CD4-positive, alpha-beta T cell treated with Interleukin-6 for 4 hours (primary cell): ENCODE results near the gene LRSAM1.

Source experiments
- DNase-seq: peaks from one replicate; pipeline ENCODE4 v3.0.0-alpha.2; 2020; ENCODE audit warnings: mixed read lengths

LRSAM1 gene

DNA sequence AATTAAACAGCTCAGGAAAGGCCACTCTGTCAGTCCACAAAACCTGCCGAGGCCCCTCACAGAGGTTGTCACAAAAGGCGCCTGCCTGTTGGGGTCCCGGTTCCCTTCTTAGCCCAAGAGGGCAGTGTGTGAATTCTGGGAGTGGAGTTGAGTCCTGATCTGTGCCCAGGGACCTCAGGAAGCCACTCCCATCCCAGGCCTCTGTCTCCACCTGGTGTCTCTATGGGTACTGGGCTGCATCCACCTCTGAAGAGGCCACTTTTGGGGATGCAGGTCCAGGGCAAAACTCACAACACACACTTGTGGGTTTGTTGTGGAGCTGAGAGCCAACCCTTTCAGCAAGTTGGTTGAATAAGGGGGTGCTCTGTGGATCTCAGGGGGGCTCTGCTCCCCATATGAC, 86.5 kb downstream of the LRSAM1 start:
- no peak for DNase-seq

DNA sequence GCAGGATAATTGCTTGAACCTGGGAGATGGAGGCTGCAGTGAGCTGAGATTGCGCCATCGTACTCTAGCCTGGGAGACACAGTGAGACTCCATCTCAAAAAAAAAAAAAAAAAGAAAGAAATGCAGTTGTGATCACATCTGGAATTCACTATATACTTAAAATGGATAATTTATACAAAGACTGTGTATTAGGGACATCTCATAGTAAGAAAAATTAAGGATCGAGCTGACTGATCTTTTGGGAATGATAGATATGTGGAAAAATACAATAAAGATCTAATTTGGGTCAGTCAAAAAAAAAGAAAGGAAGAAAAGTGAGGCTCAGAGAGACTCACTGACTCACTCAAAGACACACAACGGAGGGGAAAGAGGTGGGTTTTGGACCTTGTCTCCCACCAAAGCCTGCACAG, 87.5 kb downstream of the LRSAM1 start:
- DNase-seq: no peak

DNA sequence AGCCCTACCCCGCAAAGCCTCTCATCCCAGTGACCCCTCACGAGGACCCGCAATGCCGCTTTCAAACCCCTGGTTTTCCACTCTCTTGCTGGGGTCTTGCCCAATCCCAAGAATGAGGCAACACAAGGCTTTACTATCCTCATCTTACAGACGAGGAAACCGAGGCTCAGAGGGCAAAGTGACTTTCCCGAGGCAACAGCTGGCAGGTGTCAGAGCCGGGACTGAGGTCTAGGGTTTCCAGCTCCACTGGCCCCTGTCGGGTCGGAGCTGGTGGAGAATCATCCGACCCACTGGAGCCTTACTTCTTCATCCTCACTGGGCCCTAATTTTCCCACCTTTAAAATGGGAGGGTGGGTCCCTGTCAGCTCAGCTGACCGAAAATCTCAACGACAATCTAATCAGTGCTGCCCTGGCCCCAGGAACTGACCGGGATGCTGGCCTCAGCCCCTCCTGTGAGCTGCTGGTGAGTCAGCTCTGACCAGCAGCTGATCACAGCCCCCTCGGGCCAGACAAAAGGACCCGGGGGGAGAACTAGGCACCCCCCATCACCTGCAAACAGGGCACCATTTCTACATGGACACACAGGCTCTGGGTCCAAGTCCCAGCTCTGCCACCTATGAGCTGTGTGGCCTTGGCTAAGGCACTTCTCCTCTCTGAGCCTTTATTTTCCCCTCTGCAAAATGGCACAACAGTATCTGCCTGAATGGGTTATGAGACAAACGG, 88.1 kb downstream of the LRSAM1 start:
- no peak for DNase-seq

DNA sequence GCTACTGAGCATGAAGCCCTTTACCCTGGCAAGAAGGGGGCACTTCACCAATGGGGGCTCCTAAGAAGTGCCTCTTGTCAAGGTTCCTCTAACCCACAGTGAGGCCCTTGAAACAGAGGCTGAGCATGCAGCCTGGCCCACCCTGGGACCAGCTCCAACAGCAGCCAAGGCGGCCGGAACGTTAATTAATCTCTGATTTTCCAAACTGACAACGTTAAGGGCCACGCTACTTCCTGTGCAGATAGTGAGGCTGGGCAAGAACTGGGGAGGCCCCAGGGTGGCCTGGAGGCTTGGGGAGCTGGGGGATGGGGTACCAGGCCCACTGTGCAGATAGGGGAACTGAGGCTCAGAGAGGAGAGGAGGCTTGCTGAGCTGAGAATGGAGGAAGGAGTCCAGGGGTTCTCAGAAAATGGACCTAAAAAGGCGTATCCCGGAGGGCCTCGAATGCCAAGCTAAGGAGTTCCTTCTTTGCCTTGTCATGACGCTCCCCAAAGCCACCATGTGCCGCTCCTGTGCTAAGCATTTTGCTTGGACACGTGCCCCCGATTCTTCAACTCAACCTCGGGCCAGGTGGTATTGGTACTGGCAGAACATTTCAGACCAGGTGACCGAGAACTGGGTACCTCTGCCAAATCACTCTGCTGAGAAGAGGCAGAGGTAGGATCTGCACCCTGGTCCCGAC, 88.8 kb downstream of the LRSAM1 start:
- no peak for DNase-seq

DNA sequence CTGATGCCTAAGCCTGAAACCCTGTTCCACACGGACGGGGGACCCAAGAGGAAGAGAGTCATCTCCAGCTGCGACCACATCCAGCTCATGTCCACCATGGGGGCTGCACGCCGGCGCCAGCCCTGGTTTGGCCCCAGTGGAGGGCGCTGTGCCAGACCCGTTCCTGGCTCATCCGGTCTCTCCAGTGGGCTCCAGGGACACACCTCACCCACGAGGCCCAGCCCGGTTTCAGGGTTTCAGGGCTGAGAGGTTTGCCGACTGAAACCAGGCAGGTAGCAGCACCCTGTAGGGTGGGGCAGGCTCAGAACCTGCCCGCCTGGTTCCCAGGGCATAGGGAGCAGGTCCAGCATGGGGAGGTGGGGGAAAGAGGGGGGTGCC, 89.3 kb downstream of the LRSAM1 start:
- no peak for DNase-seq

DNA sequence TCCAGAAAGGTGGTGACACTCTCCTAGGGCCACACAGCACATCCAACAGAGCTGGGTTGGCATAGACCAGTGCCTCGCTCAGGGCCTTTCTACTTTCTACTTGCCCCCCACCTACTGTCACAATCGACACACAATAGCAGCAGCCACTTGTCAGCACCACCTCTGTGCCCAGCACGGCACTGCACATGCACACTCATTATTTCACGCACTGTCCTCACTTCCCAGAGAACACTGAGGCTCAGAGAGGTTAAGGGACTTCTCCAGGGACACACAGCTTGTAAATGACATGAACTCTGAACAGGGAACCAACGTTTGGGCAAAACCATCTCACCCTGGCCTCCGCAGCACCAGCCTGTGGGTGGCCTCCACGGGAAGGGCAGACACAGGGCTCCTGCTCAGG, 89.9 kb downstream of the LRSAM1 start:
- no peak for DNase-seq

DNA sequence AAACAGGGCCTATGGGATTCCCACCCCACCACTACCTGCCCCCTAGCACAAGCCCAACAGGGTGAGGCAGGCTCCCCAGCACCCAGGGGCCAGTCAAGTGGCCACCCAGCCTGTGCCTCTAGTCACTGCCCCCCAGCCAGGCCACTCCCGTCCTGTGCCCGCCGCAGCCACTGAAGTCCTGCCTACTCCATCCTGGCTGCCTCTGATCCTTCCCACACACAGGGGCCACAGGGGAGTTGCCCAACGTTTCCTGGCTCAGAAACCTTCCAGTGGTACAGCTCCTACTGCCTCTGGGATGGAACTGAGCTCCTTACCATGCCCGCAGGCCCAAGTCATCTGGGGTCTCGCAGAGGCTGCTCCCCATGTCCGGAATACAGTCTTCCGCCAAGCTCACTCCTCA, 90.6 kb downstream of the LRSAM1 start:
- DNase-seq: no peak

DNA sequence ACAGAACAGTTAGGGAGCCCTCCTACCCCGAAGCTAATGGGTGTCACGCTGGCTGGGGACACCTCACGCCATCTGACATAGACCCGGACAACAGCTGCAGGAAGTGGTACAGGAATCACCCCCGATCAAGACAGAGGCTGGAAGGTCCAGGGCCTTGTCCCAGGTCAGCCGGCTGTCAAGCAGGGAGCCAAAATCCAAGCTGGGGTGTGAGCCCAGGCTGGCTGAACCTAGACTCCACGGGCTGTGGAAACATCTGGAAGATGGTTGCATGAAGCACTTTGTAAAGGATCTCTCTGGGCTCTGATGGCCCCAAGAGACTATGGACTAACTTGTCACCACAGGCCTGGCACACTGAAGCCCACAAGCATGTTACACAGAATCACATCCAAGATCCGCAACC, 91.9 kb downstream of the LRSAM1 start:
- no peak for DNase-seq

DNA sequence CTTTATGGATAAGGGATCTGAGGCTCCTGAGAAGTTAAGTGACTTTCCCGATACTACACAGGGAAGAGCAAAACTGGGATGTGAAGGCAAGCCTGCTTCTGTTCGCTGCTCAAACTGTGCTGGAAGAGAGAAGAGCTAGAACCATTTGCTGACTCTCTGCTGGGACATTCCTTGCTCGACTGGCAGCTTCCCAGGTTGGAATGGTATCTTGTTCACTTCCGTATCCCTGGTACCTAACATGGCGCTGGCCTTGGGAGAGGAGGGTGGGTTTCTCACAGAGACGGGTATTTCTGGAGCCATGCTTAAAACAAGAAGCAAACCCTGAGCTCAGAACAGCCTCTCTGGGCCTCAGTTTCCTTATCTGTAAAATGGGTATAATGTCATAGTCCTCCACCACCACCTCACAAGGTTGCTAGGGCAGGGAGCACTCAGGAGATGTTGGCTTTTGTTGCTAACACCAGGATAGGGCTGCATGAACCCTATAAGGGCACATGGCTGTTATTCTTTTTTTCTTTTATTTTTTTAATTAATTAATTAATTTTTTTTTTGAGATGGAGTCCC, 92.7 kb downstream of the LRSAM1 start:
- DNase-seq: no peak

DNA sequence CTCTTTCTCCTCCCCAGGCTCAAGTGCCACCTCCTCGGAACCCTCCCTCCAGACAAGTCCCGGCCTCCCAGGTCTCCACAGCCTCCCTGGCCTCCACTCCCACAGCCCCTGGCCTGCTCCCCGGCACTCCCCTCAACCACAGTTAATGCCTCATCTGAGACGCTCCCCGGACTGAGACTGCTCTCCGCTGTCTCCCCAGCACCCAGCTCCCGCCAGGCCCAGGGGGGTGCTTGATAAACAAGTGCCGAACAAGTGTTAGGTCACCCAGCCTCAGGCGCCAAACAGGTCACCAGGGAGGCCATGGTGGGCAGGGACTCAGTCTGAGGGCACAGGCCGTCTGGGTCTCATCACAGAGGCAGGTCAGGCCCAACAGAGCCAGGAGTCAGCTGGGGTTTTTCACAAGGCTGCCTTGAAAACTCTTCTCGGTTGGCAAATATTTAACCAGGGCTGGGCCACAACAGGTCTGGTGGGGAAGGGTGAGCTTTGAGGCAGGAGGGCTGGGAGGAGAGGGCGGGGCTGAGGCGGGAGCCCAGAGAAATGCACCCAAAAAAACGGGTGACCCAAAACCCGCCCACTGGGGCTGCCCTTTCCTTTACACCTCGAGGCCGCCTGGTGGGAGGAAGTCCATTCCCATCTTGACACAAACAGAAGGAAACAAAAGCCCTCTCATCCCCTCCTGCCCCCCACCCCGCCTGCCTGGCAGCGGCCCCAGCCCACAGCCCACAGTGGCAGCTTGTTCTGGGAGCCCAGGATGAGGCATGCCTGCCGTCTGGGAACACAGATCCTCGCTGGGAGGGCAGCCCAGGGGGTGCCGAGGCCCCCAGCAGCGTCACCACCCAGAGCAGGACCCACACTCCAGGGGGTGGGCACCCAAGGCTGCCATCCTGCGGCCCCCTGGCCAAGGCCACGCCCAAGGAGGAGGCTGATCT, 94.2 kb downstream of the LRSAM1 start:
- DNase-seq: no peak

DNA sequence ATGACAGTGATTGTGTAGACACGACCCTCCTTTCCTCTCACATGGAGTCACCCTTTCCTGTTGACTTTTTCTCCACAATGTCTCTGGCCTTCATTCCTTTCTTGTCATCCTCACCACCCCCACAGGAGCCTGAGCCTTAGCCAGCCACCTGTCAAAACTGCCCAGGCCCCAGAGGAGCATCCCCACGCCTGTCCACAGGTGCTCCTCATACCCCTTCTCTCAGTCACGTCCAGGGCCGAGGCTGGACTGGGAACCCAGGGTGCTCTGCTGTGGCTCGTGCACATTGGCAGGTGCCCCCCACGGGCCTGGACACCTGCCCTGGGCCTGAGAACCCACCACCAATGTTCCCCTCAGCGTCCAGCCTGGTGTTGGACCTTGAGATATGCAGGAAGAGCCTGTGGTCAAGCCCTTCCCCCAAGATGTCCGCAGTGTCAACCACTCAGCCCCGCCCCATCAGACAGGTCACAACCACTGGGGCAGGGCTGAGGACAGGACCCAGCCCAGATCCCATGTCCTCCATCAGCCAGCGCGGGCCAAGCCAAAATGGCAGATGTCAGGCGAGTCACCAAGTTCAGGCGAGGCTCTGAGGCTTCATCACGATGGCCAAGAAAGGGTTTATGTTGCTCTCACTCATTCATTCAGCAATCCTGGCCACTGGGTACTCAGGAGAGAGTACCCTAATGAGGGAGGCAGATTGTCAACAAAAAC, 95.0 kb downstream of the LRSAM1 start:
- no peak for DNase-seq

DNA sequence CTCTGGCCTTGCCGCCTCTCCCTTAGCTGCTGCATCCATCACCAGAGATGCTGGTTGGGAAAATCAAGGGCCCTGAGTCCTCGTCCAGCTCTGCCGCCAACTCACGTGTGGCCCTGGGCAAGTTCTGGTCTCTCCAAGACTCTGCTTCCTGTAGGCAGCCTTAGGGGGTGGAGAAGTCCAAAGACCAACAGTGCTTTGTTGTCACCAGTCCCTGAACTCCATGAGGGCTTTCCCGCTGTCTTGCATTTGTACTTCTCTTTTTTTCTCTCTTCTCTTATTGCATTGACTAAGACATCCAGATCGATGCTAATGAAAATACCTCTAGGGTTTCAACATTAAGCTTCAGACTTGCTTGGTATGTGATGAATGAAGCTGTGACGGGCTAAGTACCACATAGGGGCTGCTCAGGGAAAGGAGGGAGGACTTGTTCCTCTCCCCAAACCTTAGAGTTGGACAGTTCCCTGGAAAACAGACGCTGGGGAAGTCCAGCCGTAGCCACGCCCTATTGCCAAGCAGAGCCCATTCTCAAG, 97.1 kb downstream of the LRSAM1 start:
- no peak for DNase-seq

DNA sequence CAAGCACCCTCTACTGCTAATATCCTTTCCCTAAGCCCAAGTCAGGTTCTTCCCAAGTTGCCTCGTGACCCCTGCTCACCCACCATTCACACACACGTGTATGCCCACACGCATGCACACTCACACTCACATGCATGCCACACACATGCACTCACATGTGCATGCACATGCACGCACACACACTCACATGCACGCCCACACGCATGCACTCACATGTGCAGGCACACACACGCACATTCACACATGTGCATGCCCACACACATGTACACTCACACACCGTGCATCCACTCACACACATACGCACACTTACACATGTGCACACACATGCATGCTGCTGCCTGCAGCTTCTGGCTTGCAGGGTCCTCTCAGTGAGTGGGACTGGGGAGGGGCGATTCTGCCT, 97.9 kb downstream of the LRSAM1 start:
- no peak for DNase-seq

DNA sequence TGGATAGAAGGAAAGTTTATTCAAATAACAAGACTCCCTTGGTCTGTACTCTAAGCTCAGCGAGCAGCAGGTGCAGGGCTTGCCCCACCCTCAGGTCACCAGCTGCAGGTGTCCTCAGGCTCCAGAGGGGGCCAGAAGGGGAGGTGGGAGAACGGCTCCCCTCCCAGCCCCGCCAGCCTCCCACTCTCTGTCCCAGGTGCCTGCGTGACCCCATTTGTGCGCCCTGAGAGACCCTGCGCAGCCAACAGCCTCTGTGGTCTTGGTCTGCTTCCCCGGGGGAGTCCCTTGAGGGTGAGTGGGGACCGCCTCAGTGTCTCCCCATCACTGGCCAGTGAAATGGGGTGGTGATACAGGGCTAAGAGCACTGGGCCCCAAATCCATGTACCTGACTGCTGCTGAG, 98.4 kb downstream of the LRSAM1 start:
- no peak for DNase-seq

DNA sequence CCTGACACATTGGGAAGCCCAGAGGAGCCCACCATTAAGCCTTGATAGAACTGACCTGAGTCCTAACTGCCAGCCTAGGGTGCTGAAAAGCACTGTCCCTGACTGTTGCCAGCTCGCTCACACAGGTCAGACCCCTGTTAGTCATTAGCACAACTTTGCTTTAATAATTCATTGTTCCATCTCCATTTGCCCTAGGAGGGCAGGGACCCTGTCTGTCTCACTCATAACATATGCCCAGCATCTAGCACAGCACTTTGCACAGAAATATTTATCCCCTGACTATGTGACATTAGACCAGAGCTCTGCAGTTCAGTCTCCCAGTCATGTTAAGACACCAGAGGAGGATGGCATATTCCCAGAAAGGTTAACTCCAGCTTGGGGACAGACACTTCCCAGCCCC, 99.0 kb downstream of the LRSAM1 start:
- no peak for DNase-seq

DNA sequence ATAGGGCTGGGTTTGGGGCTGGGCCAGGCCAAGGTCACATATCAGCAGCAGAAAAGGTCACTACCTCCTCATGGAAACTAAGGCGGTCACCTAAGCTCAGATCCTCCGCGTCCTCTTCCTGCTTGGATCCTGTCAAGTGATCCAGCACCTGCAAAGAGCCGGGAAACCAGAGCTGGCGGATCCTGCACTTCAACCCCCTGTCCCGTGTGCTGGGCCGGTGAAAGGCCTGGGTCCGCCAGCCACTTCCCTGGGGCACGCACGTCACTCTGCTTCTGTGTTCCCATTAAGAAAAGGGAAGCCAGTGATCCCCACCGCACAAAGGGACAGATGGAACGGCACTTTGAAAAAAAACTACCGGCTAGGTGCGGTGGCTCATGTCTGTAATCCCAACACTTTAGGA, 99.4 kb downstream of the LRSAM1 start:
- no peak for DNase-seq
